Prostate gland (tissue), 1 donor: ENCODE data around the gene KRT13.
"Not testable (repeated sequence)": the region's sequence is repeated elsewhere in the genome, so short reads cannot be mapped to it uniquely, and the experiment has no call there.

ENCODE experiments used
- POLR2A ChIP-seq: fragments of 450-650 bp; IDR thresholded peaks from one replicate; pipeline ENCODE4 v1.6.1; 2016; ENCODE audit warnings: antibody characterized with exemption, mild to moderate bottlenecking
- POLR2AphosphoS5 ChIP-seq: sonication (generic); formaldehyde crosslinking; IDR thresholded peaks from one replicate; pipeline ENCODE4 v1.6.1; 2017; ENCODE audit warnings: antibody characterized with exemption

DNA sequence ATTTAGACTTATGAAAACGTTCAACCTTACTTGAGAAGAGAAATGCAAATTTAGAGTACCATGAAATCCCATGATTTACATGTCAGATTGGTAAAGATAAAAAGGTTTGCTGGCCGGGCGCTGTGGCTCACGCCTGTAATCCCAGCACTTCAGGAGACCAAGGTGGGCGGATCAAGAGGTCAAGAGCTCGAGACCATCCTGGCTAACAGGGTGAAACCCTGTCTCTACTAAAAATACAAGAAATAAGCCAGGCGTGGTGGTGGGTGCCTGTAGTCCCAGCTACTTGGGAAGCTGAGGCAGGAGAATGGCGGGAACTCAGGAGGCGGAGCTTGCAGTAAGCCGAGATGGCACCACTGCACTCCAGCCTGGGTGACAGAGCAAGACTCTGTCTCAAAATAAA, 37.4 kb upstream of the KRT13 start:
- not testable (repeated sequence) for TF ChIP-seq POLR2A, POLR2AphosphoS5
